H1 (cell line): ENCODE results near the gene IFNL4. TPM values are rescaled to one million over a fixed set of nuclear protein-coding genes. Genes with fewer than 3 reads are reported as not detected.

Experiments
- CTCF ChIA-PET: fragments of 300-600 bp; sonication (Branson Sonifier 250); formaldehyde crosslinking; loops from one replicate; lab custom pipeline; 2021; ENCODE audit not compliant: partially characterized antibody; lab: Charles Lee
- POLR2A ChIA-PET: fragments of 300-600 bp; sonication (Branson Sonifier 250); formaldehyde crosslinking; loops from one replicate; lab custom pipeline; 2021; ENCODE audit warnings: inconsistent platforms; ENCODE audit not compliant: partially characterized antibody; lab: Charles Lee
- DNase-seq, 2 experiments: peaks; one replicate each; pipeline versions ENCODE4 v3.0.0 to v3.0.0-alpha.2; 2010 to 2022; ENCODE audit warnings: low spot score in 2 of 2, low read depth in 1 of 2, mixed read lengths in 1 of 2
- FAIRE-seq: peaks from 2 replicates; lab custom pipeline; 2011; peaks lifted over from hg19 to GRCh38; lab: Jason Lieb, UNC
- H2AFZ ChIP-seq: 2 replicates; pipeline ENCODE4 v1.8.1; 2012; ENCODE audit warnings: low read length, inconsistent platforms
- H2AK5ac ChIP-seq: 2 replicates; pipeline ENCODE4 v1.6.1; 2013; ENCODE audit warnings: low read depth, low read length
- H2BK120ac ChIP-seq: replicated peaks from 2 replicates; pipeline ENCODE3; 2013; ENCODE audit warnings: low read depth, low read length, inconsistent platforms
- H2BK12ac ChIP-seq: 2 replicates; pipeline ENCODE4 v1.6.1; 2013; ENCODE audit warnings: low read depth, low read length
- H2BK15ac ChIP-seq: 2 replicates; pipeline ENCODE4 v1.6.1; 2013; ENCODE audit warnings: low read length
- H2BK20ac ChIP-seq: 2 replicates; pipeline ENCODE4 v1.6.1; 2013; ENCODE audit warnings: low read length
- H2BK5ac ChIP-seq: 2 replicates; pipeline ENCODE4 v1.6.1; 2013; ENCODE audit warnings: low read depth, low read length
- H3K14ac ChIP-seq: 2 replicates; pipeline ENCODE4 v1.6.1; 2013; ENCODE audit warnings: inconsistent platforms; ENCODE audit not compliant: insufficient read length
- H3K18ac ChIP-seq: 2 replicates; pipeline ENCODE4 v1.6.1; 2013; ENCODE audit warnings: low read length; ENCODE audit errors: extremely low read depth
- H3K23ac ChIP-seq: 2 replicates; pipeline ENCODE4 v1.6.1; 2013; ENCODE audit warnings: inconsistent platforms; ENCODE audit not compliant: insufficient read length
- H3K23me2 ChIP-seq: 2 replicates; pipeline ENCODE4 v1.6.1; 2013; ENCODE audit warnings: low read depth, low read length
- H3K27ac ChIP-seq: 2 replicates; pipeline ENCODE4 v1.6.1; 2011; ENCODE audit warnings: low read depth, low read length, inconsistent platforms
- H3K27me3 ChIP-seq, 4 experiments: replicated peaks in 1 of 4; 1 replicate in 1 of 4; 2 replicates in 3 of 4; pipeline versions ENCODE4 v1.6.1 to v1.8.1; 2011 to 2013; ENCODE audit warnings: low read length in 3 of 4, mild to moderate bottlenecking in 3 of 4, inconsistent platforms in 2 of 4, mixed read lengths in 2 of 4, moderate library complexity in 1 of 4; ENCODE audit not compliant: control insufficient read depth in 3 of 4, insufficient read depth in 3 of 4; ENCODE audit errors: extremely low read depth in 1 of 4
- H3K36me3 ChIP-seq, 4 experiments: 2 replicates each; pipeline versions ENCODE4 v1.6.1 to v1.8.1; 2011 to 2013; ENCODE audit warnings: mild to moderate bottlenecking in 4 of 4, low read length in 3 of 4, moderate library complexity in 2 of 4, control low read depth in 1 of 4, inconsistent platforms in 1 of 4; ENCODE audit not compliant: insufficient read depth in 4 of 4, control insufficient read depth in 2 of 4
- H3K4ac ChIP-seq: replicated peaks from 2 replicates; pipeline ENCODE3; 2013; ENCODE audit warnings: low read length, low read depth, mixed read lengths, inconsistent platforms; ENCODE audit not compliant: insufficient read length
- H3K4me1 ChIP-seq, 4 experiments: replicated peaks in 1 of 4; 1 replicate in 1 of 4; 2 replicates in 3 of 4; pipeline versions ENCODE4 v1.6.1 to v1.8.1; 2011 to 2013; ENCODE audit warnings: low read length in 3 of 4, inconsistent platforms in 2 of 4, mixed read lengths in 1 of 4; ENCODE audit not compliant: insufficient read depth in 4 of 4, control insufficient read depth in 3 of 4
- H3K4me2 ChIP-seq, 2 experiments: 2 replicates each; pipeline versions ENCODE4 v1.6.1 to v1.8.1; 2011 to 2013; ENCODE audit warnings: low read depth in 2 of 2, low read length in 2 of 2, control low read depth in 1 of 2, inconsistent platforms in 1 of 2, mild to moderate bottlenecking in 1 of 2; ENCODE audit not compliant: insufficient read depth in 1 of 2
- H3K4me3 ChIP-seq, 4 experiments: fragments of 200-600, 300-600 bp in 1 of 4; sonication (generic), shearing (Covaris generic), sonication (Bioruptor Twin) in 1 of 4; 2 replicates each; pipeline versions ENCODE4 v1.5.1 to v1.8.1; 2011 to 2016; ENCODE audit warnings: low read length in 4 of 4, low read depth in 3 of 4, control low read depth in 2 of 4, inconsistent platforms in 2 of 4, mild to moderate bottlenecking in 2 of 4, mixed read lengths in 1 of 4, moderate library complexity in 1 of 4; ENCODE audit not compliant: insufficient read depth in 2 of 4; ENCODE audit errors: extremely low read depth in 1 of 4
- H3K56ac ChIP-seq: replicated peaks from 2 replicates; pipeline ENCODE3; 2013; ENCODE audit warnings: low read depth, mild to moderate bottlenecking, mixed read lengths, low read length, inconsistent platforms; ENCODE audit not compliant: insufficient read length
- H3K79me1 ChIP-seq: 2 replicates; pipeline ENCODE4 v1.6.1; 2013; ENCODE audit warnings: low read depth, low read length, control low read depth
- H3K79me2 ChIP-seq, 2 experiments: 2 replicates each; pipeline versions ENCODE4 v1.6.1 to v1.8.1; 2012 to 2013; ENCODE audit warnings: low read length in 2 of 2, mild to moderate bottlenecking in 2 of 2, inconsistent platforms in 1 of 2; ENCODE audit not compliant: insufficient read depth in 2 of 2, control insufficient read depth in 1 of 2
- H3K9ac ChIP-seq, 4 experiments: replicated peaks in 1 of 4; 1 replicate in 1 of 4; 2 replicates in 3 of 4; pipeline versions ENCODE4 v1.6.1 to v1.8.1; 2011 to 2013; ENCODE audit warnings: low read depth in 3 of 4, low read length in 3 of 4, control low read depth in 2 of 4, mild to moderate bottlenecking in 2 of 4, moderate library complexity in 2 of 4, inconsistent platforms in 1 of 4; ENCODE audit errors: extremely low read depth in 1 of 4
- H3K9me3 ChIP-seq, 2 experiments: 2 replicates each; pipeline versions ENCODE4 v1.6.1 to v1.8.1; 2012 to 2013; ENCODE audit warnings: mild to moderate bottlenecking in 2 of 2, moderate library complexity in 2 of 2, control low read depth in 1 of 2, inconsistent platforms in 1 of 2, low read depth in 1 of 2, low read length in 1 of 2, mixed read lengths in 1 of 2; ENCODE audit not compliant: insufficient read depth in 2 of 2
- H4K20me1 ChIP-seq, 2 experiments: replicated peaks in 1 of 2; 2 replicates each; pipeline versions ENCODE3 to v1.8.1; 2011 to 2013; ENCODE audit warnings: inconsistent platforms in 2 of 2, low read length in 2 of 2, mild to moderate bottlenecking in 1 of 2; ENCODE audit not compliant: insufficient read depth in 2 of 2, control insufficient read depth in 1 of 2
- H4K5ac ChIP-seq: 2 replicates; pipeline ENCODE4 v1.6.1; 2013; ENCODE audit warnings: low read length, low read depth, mixed read lengths, inconsistent platforms; ENCODE audit not compliant: insufficient read length
- H4K8ac ChIP-seq: 2 replicates; pipeline ENCODE4 v1.8.0; 2013; ENCODE audit warnings: mild to moderate bottlenecking, moderate library complexity, low read length, inconsistent platforms; ENCODE audit not compliant: insufficient read depth; ENCODE audit errors: extremely low read depth
- H4K91ac ChIP-seq: replicated peaks from 2 replicates; pipeline ENCODE3; 2013; ENCODE audit warnings: low read length, mixed read lengths, inconsistent platforms; ENCODE audit not compliant: insufficient read length
- EZH2 ChIP-seq: fragments of 200-600 bp; sonication (generic); IDR thresholded peaks from 2 replicates; pipeline ENCODE4 v1.7.1; 2012; ENCODE audit warnings: low read depth, mild to moderate bottlenecking, moderate library complexity, low read length, inconsistent platforms; ENCODE audit not compliant: severe bottlenecking
- JUN ChIP-seq: IDR thresholded peaks from 2 replicates; pipeline ENCODE4 v1.6.1; 2011; ENCODE audit warnings: low read depth, mild to moderate bottlenecking, improper control_type of control experiment, low read length
- JUND ChIP-seq: IDR thresholded peaks from 2 replicates; pipeline ENCODE4 v1.6.1; 2011; ENCODE audit warnings: mild to moderate bottlenecking, improper control_type of control experiment, low read length
- KDM1A ChIP-seq: fragments of 200-600, 300-600 bp; sonication (generic); IDR thresholded peaks from 2 replicates; pipeline ENCODE4 v1.7.1; 2016; ENCODE audit warnings: mild to moderate bottlenecking, low read length, borderline replicate concordance
- RAD21 ChIP-seq, 2 experiments: IDR thresholded peaks in 1 of 2; conservative IDR thresholded peaks in 1 of 2; 2 replicates each; pipeline ENCODE4 v1.6.1; 2011; ENCODE audit warnings: low read depth in 2 of 2, low read length in 2 of 2, improper control_type of control experiment in 1 of 2, inconsistent platforms in 1 of 2, mild to moderate bottlenecking in 1 of 2, moderate library complexity in 1 of 2
- RFX5 ChIP-seq: IDR thresholded peaks from 2 replicates; pipeline ENCODE4 v1.6.1; 2011; ENCODE audit warnings: low read depth, low read length, improper control_type of control experiment, borderline replicate concordance
- TAF7 ChIP-seq: optimal IDR thresholded peaks from 2 replicates; pipeline ENCODE3; 2011; ENCODE audit warnings: low read depth, mild to moderate bottlenecking, inconsistent platforms, low read length, moderate library complexity, borderline replicate concordance
- USF2 ChIP-seq: IDR thresholded peaks from 2 replicates; pipeline ENCODE4 v1.6.1; 2011; ENCODE audit warnings: low read length, improper control_type of control experiment
- YY1 ChIP-seq: IDR thresholded peaks from 2 replicates; pipeline ENCODE4 v1.6.1; 2011; ENCODE audit warnings: low read depth, mild to moderate bottlenecking, low read length
- WGBS, 2 experiments: shearing (Covaris generic) in 1 of 2; methylation state at CpG; one replicate each; pipeline versions ENCODE4 v1.1.6 to v1.1.7; 2013 to 2015; ENCODE audit warnings: low lambda C conversion rate in 2 of 2, mixed read lengths in 2 of 2, inconsistent platforms in 1 of 2, low coverage in 1 of 2, missing lambda C conversion rate in 1 of 2; ENCODE audit not compliant: insufficient replicate concordance in 2 of 2, insufficient coverage in 1 of 2, insufficient read length in 1 of 2; ENCODE audit errors: extremely low coverage in 1 of 2, missing lambda C conversion rate in 1 of 2; 5-methylcytosine and 5-hydroxymethylcytosine counted together
- polyA plus RNA-seq, 7 experiments: library from polyadenylated mRNA; depleted of rRNA in 3 of 7; stranded (reverse) in 5 of 7; unstranded in 2 of 7; fragments of >200 nt in 5 of 7; fragments of 200-250 nt in 2 of 7; gene quantifications; 1 replicate in 5 of 7; 2 replicates in 1 of 7; 4 replicates in 1 of 7; pipeline versions ENCODE4 v1.2.1 to v1.2.3, GENCODE V29; 2011 to 2013; ENCODE audit warnings: missing spikeins in 2 of 7, mixed read lengths in 2 of 7
- total RNA-seq: library from RNA; stranded (reverse); fragmentation: NEBNext Ultra II Directional; extraction: Animal tissue kit (Norgen Biotek cat#: 25700); gene quantifications from 2 replicates; pipeline ENCODE4 v1.2.1, GENCODE V29; 2021

IFNL4 gene
- total and polyA plus RNA-seq, 2 of the 8 experiments (the other 6 are each of a cell fraction or from before 2014, with no cell fraction given) = not detected

- Histone ChIP-seq H2BK12ac (no peak overlapping the region), H3K23me2 (no peaks in the 10 kb centered on the region), H3K56ac (no peak overlapping the region), H3K4me3 (no peak overlapping the region), H2BK15ac (no peak overlapping the region), H4K91ac (no peak overlapping the region), H2BK20ac (no peak overlapping the region), H3K18ac (no peak overlapping the region), H2BK5ac (no peak overlapping the region), H3K4me2 (no peak overlapping the region), H3K9ac (no peak overlapping the region), H3K4me1 (peaks cover 0 to 2% (median under 1%) of the 10 kb centered on the region in 4 experiments; a peak in 3 of 7 replicates), H4K8ac (no peak overlapping the region), H4K20me1 (no peaks in the 10 kb centered on the region), H3K79me2 (no peaks in the 10 kb centered on the region), H2BK120ac (no peak overlapping the region), H3K4ac (no peak overlapping the region), H3K23ac (no peak overlapping the region), H3K9me3 (no peaks in the 10 kb centered on the region), H3K79me1 (no peaks in the 10 kb centered on the region), H2AFZ (no peak overlapping the region), H3K27me3 (peaks cover 4 to 23% (median 13%) of the 10 kb centered on the region in 4 experiments; a peak in 6 of 7 replicates), H3K14ac (no peak overlapping the region), H3K27ac (no peak overlapping the region), H4K5ac (no peak overlapping the region), H3K36me3 (no peaks in the 10 kb centered on the region), H2AK5ac (no peak overlapping the region)
- DNase-seq (no peak), FAIRE-seq (no peak)
- TF ChIP-seq JUN (no peak), KDM1A (no peak), JUND (no peak), TAF7 (no peak), USF2 (no peak), RFX5 (no peak), YY1 (no peak), RAD21 (IDR thresholded peaks at IDR 0.05 in 1 of 2, conservative IDR thresholded peaks at IDR 0.05 in 1 of 2; ENCODE audit: low read depth in 2 of 2, low read length in 2 of 2) (no peak), EZH2 (no peak)
- ChIA-PET POLR2A (interaction anchor here (0.7 kb wide), 1 partner anchor 54 kb away, joined by 3 read pairs; no protein-coding TSS in a partner anchor), CTCF (interaction anchor here (1.0 to 3.3 kb wide), 6 partner anchors 9 to 122 kb away, joined by 3 to 15 read pairs (median 4); partner anchors contain the start of gene NCCRP1)
- WGBS, 2 experiments = 95% methylated on average over 3 of the region's 3 CpGs; no CpG with 5 or more reads in 1 of the 2 experiments
Measured at GRCh38 chr19:39205449-39205764, 43.2 kb downstream of the IFNL4 start.
